Measurements from ENCODE around the gene LIG4.

DNA sequence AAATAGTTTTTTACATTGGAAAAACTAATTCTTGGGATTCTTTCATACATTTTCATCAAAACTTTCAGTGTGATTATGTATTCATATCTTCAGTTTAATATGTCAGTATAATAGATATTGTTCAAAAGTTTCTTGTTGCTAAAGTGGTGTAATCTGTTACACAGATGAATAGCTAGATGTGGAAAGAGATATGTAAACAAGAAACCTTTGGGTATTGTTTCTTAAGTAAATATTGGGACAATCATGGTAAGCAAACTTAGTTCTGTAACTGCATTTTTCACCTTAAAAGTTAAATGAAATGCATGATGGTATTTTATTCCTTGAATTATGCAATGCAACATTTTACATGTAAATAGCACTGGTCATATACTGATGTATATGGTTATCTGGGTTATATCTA lies 15.0 kb upstream of the LIG4 start:
- TF ChIP-seq CTCF (IDR thresholded peaks at IDR 0.05; ENCODE audit: borderline replicate concordance, extremely low read depth, low read length, poor library complexity, severe bottlenecking) = no peak
- no peak for TF ChIP-seq EZH2 (IDR thresholded peaks at IDR 0.05; ENCODE audit: borderline replicate concordance, low read depth, low read length, severe bottlenecking)
